ENCODE results near the gene NELL1.

The NELL1 gene

DNA sequence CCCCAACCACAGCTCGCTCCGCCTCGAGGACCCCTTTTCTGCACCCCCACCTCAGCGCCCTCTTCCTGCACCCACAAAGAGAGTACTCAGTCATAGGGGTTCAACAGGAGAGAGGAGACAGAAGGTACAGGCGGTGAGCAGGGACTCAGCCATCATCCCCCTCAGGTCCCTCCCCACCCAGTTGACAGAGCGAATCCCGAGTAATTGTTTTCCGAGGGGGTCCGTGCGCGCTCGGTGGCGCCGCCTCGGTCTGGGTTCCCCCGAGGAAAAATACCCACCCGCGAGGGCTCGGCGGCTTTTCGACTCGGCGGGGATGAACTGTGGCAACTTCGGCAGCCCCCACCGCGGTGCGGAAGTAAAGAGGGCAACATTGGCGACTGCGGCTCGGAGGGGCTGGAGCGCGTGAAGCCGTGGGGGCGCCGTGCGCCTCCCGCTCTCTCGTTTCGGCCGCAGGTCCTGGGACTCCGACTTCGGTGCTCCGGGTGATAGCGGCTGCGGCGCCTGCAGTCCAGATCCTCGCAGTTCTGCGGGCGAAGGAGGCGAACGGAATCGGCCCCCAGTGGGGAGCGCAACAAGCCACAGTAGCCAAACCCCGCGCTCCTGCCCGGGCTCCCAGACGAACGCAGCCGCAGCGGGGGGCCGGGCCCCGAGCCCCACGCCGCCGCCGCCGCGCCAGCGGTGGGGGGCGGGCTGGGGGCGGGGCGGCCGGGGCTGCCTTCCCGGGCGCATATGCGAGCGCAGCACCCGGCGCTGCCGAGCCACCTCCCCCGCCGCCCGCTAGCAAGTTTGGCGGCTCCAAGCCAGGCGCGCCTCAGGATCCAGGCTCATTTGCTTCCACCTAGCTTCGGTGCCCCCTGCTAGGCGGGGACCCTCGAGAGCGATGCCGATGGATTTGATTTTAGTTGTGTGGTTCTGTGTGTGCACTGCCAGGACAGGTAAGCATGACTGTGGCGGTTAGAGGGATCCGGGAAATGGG lies at the start of gene NELL1:
Gene NELL1 (plus strand): TSS at position 743 of the 976 bp plus-strand sequence.
- H3K4me1 ChIP-seq (ENCODE audit: control insufficient read depth, insufficient read depth, low read length): peaks cover 19% of the 10 kb centered on the region
- peaks cover 26 to 41% of the 10 kb centered on the region in 2 donors for H3K27me3 ChIP-seq (ENCODE audit: control insufficient read depth in 1 of 2, insufficient read depth in 2 of 2, low read length in 2 of 2)
- no peaks in the 10 kb centered on the region for H3K36me3 ChIP-seq (ENCODE audit: control insufficient read depth in 2 of 2, insufficient read depth in 2 of 2, low read length in 2 of 2)
- no peak within 1 kb of the TSS for H3K9ac ChIP-seq (ENCODE audit: low read length in 2 of 2)
- H3K4me3 ChIP-seq (ENCODE audit: low read length in 2 of 2): peak within 1 kb of the TSS; percentile 38 to 64
- H3K27ac ChIP-seq (ENCODE audit: low read length): no peak within 1 kb of the TSS
- H3K9me3 ChIP-seq (ENCODE audit: control insufficient read depth in 2 of 2, low read length in 2 of 2): no peaks in the 10 kb centered on the region

DNA sequence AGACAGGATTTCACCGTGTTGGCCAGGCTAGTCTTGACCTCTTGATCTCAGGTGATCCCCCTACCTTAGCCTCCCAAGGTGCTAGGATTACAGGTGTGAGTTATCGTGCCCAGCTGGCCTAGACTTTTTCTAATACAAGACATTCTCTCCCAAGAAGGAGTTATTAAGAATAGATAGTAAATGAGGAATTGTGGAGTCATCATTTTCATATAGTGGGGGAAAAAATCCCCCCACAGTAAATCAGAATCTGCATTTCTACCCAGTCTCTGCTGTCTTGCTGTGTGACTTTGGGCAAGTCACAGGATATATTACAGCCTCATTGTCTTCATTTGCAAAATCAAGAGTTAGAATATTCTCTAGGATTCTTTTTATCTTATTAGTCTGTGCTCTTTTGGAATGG lies 48.4 kb upstream of the NELL1 start:
- no peak overlapping the region for H3K9ac ChIP-seq (ENCODE audit: low read length in 2 of 2)
- no peaks in the 10 kb centered on the region for H3K36me3 ChIP-seq (ENCODE audit: control insufficient read depth in 2 of 2, insufficient read depth in 2 of 2, low read length in 2 of 2)
- peaks cover 5% of the 10 kb centered on the region for H3K4me1 ChIP-seq (ENCODE audit: control insufficient read depth, insufficient read depth, low read length)
- no peak overlapping the region for H3K4me3 ChIP-seq (ENCODE audit: low read length in 2 of 2)
- H3K9me3 ChIP-seq (ENCODE audit: control insufficient read depth in 2 of 2, low read length in 2 of 2): no peaks in the 10 kb centered on the region
- peaks cover 2 to 9% of the 10 kb centered on the region in 2 donors for H3K27me3 ChIP-seq (ENCODE audit: control insufficient read depth in 1 of 2, insufficient read depth in 2 of 2, low read length in 2 of 2)
- no peak overlapping the region for H3K27ac ChIP-seq (ENCODE audit: low read length)

DNA sequence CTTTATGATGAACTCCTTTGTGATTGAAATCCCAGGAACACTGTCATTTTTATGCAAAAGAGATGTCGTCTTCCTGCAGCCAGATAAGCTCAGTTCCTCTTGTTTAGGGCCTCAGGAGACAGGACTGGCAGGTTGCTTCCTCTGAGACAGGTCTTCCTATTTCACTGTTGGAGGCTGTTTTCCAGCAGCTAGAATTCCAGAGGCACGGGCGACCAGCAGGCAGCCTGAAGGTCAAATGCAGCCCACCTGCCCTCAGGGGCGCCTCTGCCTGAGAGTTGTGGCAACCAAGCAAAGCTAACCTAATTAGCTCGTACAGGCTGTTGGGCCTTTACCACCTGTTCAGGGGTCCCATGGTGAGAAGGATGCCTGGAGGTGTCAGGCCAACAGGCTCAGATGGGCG lies 47.7 kb upstream of the NELL1 start:
- Histone ChIP-seq H3K4me1 (ENCODE audit: control insufficient read depth, insufficient read depth, low read length) (peaks cover 5% of the 10 kb centered on the region), H3K4me3 (ENCODE audit: low read length in 2 of 2) (no peak overlapping the region), H3K36me3 (ENCODE audit: control insufficient read depth in 2 of 2, insufficient read depth in 2 of 2, low read length in 2 of 2) (no peaks in the 10 kb centered on the region), H3K27ac (ENCODE audit: low read length) (no peak overlapping the region), H3K27me3 (ENCODE audit: control insufficient read depth in 1 of 2, insufficient read depth in 2 of 2, low read length in 2 of 2) (peaks cover 2 to 11% of the 10 kb centered on the region in 2 donors), H3K9ac (ENCODE audit: low read length in 2 of 2) (no peak overlapping the region), H3K9me3 (ENCODE audit: control insufficient read depth in 2 of 2, low read length in 2 of 2) (no peaks in the 10 kb centered on the region)

DNA sequence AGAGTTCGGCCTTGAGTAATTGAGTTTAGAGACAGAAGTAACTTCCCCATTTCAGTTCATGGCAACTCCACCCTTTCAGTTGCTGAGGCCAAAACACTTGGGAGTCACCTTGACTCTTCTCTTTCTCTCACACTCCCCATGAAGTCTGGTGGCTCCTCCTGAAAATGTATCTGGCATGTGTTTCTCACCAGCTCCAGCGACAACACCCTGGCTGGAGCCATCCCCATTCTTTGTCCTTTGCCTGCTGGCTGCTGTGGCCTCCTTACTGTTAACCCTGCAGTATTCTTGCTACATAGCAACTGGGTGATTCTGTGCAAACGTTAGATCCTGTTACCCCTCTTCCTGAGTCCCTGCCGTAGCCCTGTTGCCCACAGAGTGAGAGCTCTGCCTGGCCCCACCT lies 46.1 kb upstream of the NELL1 start:
- Histone ChIP-seq H3K4me1 (ENCODE audit: control insufficient read depth, insufficient read depth, low read length) (no peaks in the 10 kb centered on the region), H3K36me3 (ENCODE audit: control insufficient read depth in 2 of 2, insufficient read depth in 2 of 2, low read length in 2 of 2) (no peaks in the 10 kb centered on the region), H3K4me3 (ENCODE audit: low read length in 2 of 2) (no peak overlapping the region), H3K9me3 (ENCODE audit: control insufficient read depth in 2 of 2, low read length in 2 of 2) (no peaks in the 10 kb centered on the region), H3K27ac (ENCODE audit: low read length) (no peak overlapping the region), H3K9ac (ENCODE audit: low read length in 2 of 2) (no peak overlapping the region), H3K27me3 (ENCODE audit: control insufficient read depth in 1 of 2, insufficient read depth in 2 of 2, low read length in 2 of 2) (peaks cover 0 to 2% of the 10 kb centered on the region in 2 donors)

DNA sequence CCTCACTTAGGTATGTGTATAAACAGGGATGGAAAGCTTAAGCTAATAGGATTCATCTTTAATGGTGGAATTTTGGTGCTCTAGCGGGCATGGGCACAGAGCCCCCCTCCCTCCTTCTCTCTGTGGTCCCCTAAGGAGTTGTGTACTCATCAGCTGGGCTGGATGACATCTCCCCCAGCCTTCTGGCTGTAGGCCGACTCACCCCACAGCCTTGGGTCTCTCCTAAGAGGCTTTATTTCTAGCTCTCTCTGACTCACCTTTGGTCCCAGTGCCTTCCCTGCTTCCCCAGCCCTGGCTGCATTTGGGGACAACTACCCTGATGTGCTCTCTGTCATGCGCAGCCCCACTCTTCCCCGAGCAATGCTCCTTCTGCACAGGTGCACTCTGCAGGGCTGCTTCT lies 43.1 kb upstream of the NELL1 start:
- no peaks in the 10 kb centered on the region for H3K4me1 ChIP-seq (ENCODE audit: control insufficient read depth, insufficient read depth, low read length)
- peaks cover 0 to 4% of the 10 kb centered on the region in 2 donors for H3K27me3 ChIP-seq (ENCODE audit: control insufficient read depth in 1 of 2, insufficient read depth in 2 of 2, low read length in 2 of 2)
- no peak overlapping the region for H3K4me3 ChIP-seq (ENCODE audit: low read length in 2 of 2)
- no peak overlapping the region for H3K9ac ChIP-seq (ENCODE audit: low read length in 2 of 2)
- peaks cover 0 to 6% of the 10 kb centered on the region in 2 donors for H3K9me3 ChIP-seq (ENCODE audit: control insufficient read depth in 2 of 2, low read length in 2 of 2)
- no peaks in the 10 kb centered on the region for H3K36me3 ChIP-seq (ENCODE audit: control insufficient read depth in 2 of 2, insufficient read depth in 2 of 2, low read length in 2 of 2)
- no peak overlapping the region for H3K27ac ChIP-seq (ENCODE audit: low read length)

DNA sequence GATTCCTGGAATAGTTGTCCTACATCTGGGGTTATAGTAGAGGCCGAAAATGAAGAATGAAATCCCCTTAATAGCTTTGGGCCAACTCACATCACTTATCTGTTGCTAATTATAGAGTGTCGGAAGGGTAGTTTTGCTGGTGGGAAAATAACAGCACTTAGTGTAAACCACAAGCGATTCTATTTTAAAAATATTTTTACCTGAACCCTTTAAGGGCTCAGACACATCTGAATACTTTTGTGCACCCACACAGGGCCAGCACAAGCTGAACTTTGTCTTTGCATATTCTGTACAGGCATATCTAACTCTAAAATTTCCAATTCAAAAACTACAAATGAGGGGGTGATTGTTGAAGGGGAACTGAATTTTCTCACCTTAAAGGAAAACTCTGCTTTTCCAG lies 42.4 kb upstream of the NELL1 start:
- Histone ChIP-seq H3K4me1 (ENCODE audit: control insufficient read depth, insufficient read depth, low read length) (no peaks in the 10 kb centered on the region), H3K9me3 (ENCODE audit: control insufficient read depth in 2 of 2, low read length in 2 of 2) (peaks cover 0 to 6% of the 10 kb centered on the region in 2 donors), H3K27me3 (ENCODE audit: control insufficient read depth in 1 of 2, insufficient read depth in 2 of 2, low read length in 2 of 2) (peaks cover 0 to 4% of the 10 kb centered on the region in 2 donors), H3K36me3 (ENCODE audit: control insufficient read depth in 2 of 2, insufficient read depth in 2 of 2, low read length in 2 of 2) (no peaks in the 10 kb centered on the region), H3K27ac (ENCODE audit: low read length) (no peak overlapping the region), H3K9ac (ENCODE audit: low read length in 2 of 2) (no peak overlapping the region), H3K4me3 (ENCODE audit: low read length in 2 of 2) (no peak overlapping the region)

DNA sequence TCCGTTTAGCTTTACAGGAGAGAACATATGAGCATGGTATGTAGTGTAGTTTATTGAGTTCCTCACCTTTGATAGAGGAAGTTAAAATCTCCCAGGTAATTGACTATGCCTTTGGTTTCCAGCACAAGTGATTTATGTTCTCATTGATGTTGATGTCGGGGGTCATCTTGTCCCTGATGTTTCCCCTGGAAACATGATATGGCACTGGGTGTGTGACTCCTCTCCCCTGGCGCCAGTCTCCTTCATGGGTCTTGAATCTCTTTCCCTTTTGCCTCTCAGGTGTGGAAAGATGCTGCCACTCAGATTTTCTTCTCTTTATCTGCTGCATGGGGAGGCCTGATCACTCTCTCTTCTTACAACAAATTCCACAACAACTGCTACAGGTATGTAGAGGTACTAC lies 41.7 kb upstream of the NELL1 start:
- H3K9ac ChIP-seq (ENCODE audit: low read length in 2 of 2): no peak overlapping the region

DNA sequence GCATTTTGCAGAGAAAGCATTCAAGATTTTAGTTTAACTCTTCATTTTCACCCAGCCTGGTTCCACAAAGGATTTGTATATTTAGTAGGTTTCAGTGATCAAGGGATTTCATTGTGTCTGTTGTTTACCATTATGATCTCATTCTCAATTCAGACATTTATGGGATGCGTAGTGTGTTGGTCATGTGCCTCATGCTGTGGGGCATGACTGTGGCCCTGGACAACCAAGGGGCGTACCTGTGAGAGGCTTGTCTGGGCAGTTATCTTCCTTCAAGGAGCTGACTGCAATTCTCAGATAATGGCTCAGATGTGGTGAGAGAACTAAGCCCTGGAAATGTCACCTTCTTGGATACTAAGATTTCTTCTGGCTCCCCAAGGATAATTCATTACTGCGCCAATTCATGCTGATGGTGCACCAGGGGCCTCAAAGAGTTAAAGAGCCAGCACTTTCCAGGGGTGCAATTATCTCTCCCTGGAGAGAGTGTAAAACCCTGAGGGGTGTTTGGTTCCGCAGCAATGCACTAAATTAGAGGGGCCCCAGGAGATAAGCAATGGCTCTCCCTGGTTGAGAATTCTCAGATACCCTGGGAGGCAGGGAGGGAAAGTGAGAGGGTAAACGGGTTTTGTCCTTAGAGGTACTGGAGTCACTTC lies 37.7 kb upstream of the NELL1 start:
- Histone ChIP-seq H3K9me3 (ENCODE audit: control insufficient read depth in 2 of 2, low read length in 2 of 2) (peaks cover 0 to 6% of the 10 kb centered on the region in 2 donors), H3K36me3 (ENCODE audit: control insufficient read depth in 2 of 2, insufficient read depth in 2 of 2, low read length in 2 of 2) (no peaks in the 10 kb centered on the region), H3K9ac (ENCODE audit: low read length in 2 of 2) (no peak overlapping the region), H3K27ac (ENCODE audit: low read length) (no peak overlapping the region), H3K4me3 (ENCODE audit: low read length in 2 of 2) (no peak overlapping the region), H3K27me3 (ENCODE audit: control insufficient read depth in 1 of 2, insufficient read depth in 2 of 2, low read length in 2 of 2) (peaks cover 0 to 5% of the 10 kb centered on the region in 2 donors), H3K4me1 (ENCODE audit: control insufficient read depth, insufficient read depth, low read length) (no peaks in the 10 kb centered on the region)

More for the DNA sequence above, 41.7 kb upstream of the NELL1 start:
- no peaks in the 10 kb centered on the region for H3K36me3 ChIP-seq (ENCODE audit: control insufficient read depth in 2 of 2, insufficient read depth in 2 of 2, low read length in 2 of 2)
- no peak overlapping the region for H3K27ac ChIP-seq (ENCODE audit: low read length)
- peaks cover 0 to 6% of the 10 kb centered on the region in 2 donors for H3K9me3 ChIP-seq (ENCODE audit: control insufficient read depth in 2 of 2, low read length in 2 of 2)
- no peaks in the 10 kb centered on the region for H3K4me1 ChIP-seq (ENCODE audit: control insufficient read depth, insufficient read depth, low read length)
- peaks cover 0 to 4% of the 10 kb centered on the region in 2 donors for H3K27me3 ChIP-seq (ENCODE audit: control insufficient read depth in 1 of 2, insufficient read depth in 2 of 2, low read length in 2 of 2)
- no peak overlapping the region for H3K4me3 ChIP-seq (ENCODE audit: low read length in 2 of 2)

DNA sequence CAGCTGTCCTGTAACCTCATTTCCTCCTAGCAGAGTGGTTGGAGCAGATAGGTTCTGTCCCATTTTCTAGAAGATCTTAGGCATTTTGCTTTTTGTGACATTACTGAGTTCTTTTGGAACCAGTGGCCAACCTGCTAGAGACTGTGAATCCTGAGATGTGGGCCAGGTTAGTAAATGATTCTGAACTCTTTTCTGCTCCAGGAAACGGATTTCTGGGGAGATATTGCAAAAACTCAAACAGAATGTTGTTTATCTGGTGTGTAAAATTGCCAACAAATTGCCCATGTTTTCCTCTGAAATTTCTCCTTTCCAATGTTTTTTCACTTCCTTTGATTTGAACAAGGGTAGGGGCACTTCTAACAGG lies 37.2 kb upstream of the NELL1 start:
- Histone ChIP-seq H3K27me3 (ENCODE audit: control insufficient read depth in 1 of 2, insufficient read depth in 2 of 2, low read length in 2 of 2) (peaks cover 0 to 5% of the 10 kb centered on the region in 2 donors), H3K36me3 (ENCODE audit: control insufficient read depth in 2 of 2, insufficient read depth in 2 of 2, low read length in 2 of 2) (no peaks in the 10 kb centered on the region), H3K4me3 (ENCODE audit: low read length in 2 of 2) (no peak overlapping the region), H3K9me3 (ENCODE audit: control insufficient read depth in 2 of 2, low read length in 2 of 2) (peaks cover 0 to 6% of the 10 kb centered on the region in 2 donors), H3K27ac (ENCODE audit: low read length) (no peak overlapping the region), H3K4me1 (ENCODE audit: control insufficient read depth, insufficient read depth, low read length) (no peaks in the 10 kb centered on the region), H3K9ac (ENCODE audit: low read length in 2 of 2) (no peak overlapping the region)

DNA sequence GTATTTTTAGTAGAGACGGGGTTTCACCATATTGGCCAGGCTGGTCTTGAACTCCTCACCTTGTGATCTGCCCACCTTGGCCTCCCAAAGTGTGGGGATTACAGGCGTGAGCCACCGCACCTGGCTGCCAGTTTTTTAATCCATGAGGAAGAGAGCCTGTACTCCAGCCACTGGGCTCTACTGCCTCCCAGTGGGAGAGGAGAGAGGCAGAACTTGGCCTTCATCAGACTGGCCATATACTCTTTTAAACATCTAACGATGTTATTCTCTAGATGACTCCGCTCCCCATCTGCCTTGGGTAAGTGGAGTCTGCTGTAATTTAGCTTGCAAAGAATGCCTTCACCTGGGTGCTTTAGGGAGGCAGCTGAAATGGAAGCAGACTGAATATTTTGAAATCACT lies 35.3 kb upstream of the NELL1 start:
- Histone ChIP-seq H3K4me3 (ENCODE audit: low read length in 2 of 2) (no peak overlapping the region), H3K36me3 (ENCODE audit: control insufficient read depth in 2 of 2, insufficient read depth in 2 of 2, low read length in 2 of 2) (no peaks in the 10 kb centered on the region), H3K27ac (ENCODE audit: low read length) (no peak overlapping the region), H3K9me3 (ENCODE audit: control insufficient read depth in 2 of 2, low read length in 2 of 2) (peaks cover 0 to 6% of the 10 kb centered on the region in 2 donors), H3K27me3 (ENCODE audit: control insufficient read depth in 1 of 2, insufficient read depth in 2 of 2, low read length in 2 of 2) (peaks cover 0 to 11% of the 10 kb centered on the region in 2 donors), H3K9ac (ENCODE audit: low read length in 2 of 2) (no peak overlapping the region), H3K4me1 (ENCODE audit: control insufficient read depth, insufficient read depth, low read length) (no peaks in the 10 kb centered on the region)
